MM.1S (cell line): ENCODE measurements around the gene SCN2A.

Experiments
- DNase-seq: peaks from one replicate; pipeline ENCODE4 v3.0.0-alpha.2; 2015
- H2AFZ ChIP-seq: fragments of 300-600 bp; sonication (generic); 2 replicates; pipeline ENCODE4 v1.6.0; 2016; ENCODE audit warnings: antibody characterized with exemption, low read length
- H3F3A ChIP-seq: fragments of 300-600 bp; sonication (generic); 2 replicates; pipeline ENCODE4 v1.6.1; 2016; ENCODE audit warnings: mild to moderate bottlenecking, antibody characterized with exemption, low read length, moderate library complexity, mixed read lengths; ENCODE audit not compliant: insufficient read depth
- H3K27ac ChIP-seq: fragments of 300-600 bp; sonication (generic); 2 replicates; pipeline ENCODE4 v1.5.1; 2016; ENCODE audit warnings: mild to moderate bottlenecking, low read length
- H3K27me3 ChIP-seq: fragments of 300-600 bp; sonication (generic); replicated peaks from 2 replicates; pipeline ENCODE4 v1.6.0; 2016; ENCODE audit warnings: low read length; ENCODE audit not compliant: insufficient read depth
- H3K36me3 ChIP-seq: fragments of 300-600 bp; sonication (generic); replicated peaks from 2 replicates; pipeline ENCODE4 v1.6.1; 2016; ENCODE audit warnings: mild to moderate bottlenecking, low read length, mixed read lengths; ENCODE audit not compliant: insufficient read depth
- H3K4me1 ChIP-seq: fragments of 300-600 bp; sonication (generic); 2 replicates; pipeline ENCODE4 v1.6.1; 2016; ENCODE audit warnings: low read length, mixed read lengths
- H3K4me2 ChIP-seq: fragments of 300-600 bp; sonication (generic); 2 replicates; pipeline ENCODE4 v1.6.0; 2016; ENCODE audit warnings: low read depth, low read length
- H3K4me3 ChIP-seq: fragments of 300-600 bp; sonication (generic); 2 replicates; pipeline ENCODE4 v1.5.1; 2016; ENCODE audit warnings: low read length, mixed read lengths
- H3K79me2 ChIP-seq: fragments of 300-600 bp; sonication (generic); 2 replicates; pipeline ENCODE4 v1.6.1; 2016; ENCODE audit warnings: mixed run types, low read length, mixed read lengths
- H3K9ac ChIP-seq: fragments of 300-600 bp; sonication (generic); 2 replicates; pipeline ENCODE4 v1.6.1; 2016; ENCODE audit warnings: low read length, mixed read lengths
- H3K9me2 ChIP-seq: fragments of 300-600 bp; sonication (generic); replicated peaks from 2 replicates; pipeline ENCODE4 v1.6.1; 2016; ENCODE audit warnings: mild to moderate bottlenecking, low read length, mixed read lengths; ENCODE audit not compliant: insufficient read depth
- H3K9me3 ChIP-seq: fragments of 300-600 bp; sonication (generic); replicated peaks from 2 replicates; pipeline ENCODE4 v1.6.1; 2016; ENCODE audit warnings: mild to moderate bottlenecking, low read length, mixed read lengths; ENCODE audit not compliant: insufficient read depth
- H4K20me1 ChIP-seq: fragments of 300-600 bp; sonication (generic); 2 replicates; pipeline ENCODE4 v1.6.1; 2016; ENCODE audit warnings: mild to moderate bottlenecking, low read length, moderate library complexity, mixed read lengths; ENCODE audit not compliant: insufficient read depth
- CTCF ChIP-seq: fragments of 300-600 bp; sonication (generic); IDR thresholded peaks from 2 replicates; pipeline ENCODE4 v1.5.1; 2016; ENCODE audit warnings: antibody characterized with exemption, low read length, mixed read lengths
- EZH2 ChIP-seq: fragments of 300-600 bp; sonication (generic); optimal IDR thresholded peaks from 2 replicates; pipeline ENCODE3; 2017; ENCODE audit warnings: low read depth, mild to moderate bottlenecking, antibody characterized with exemption, low read length, mixed read lengths
- EZH2phosphoT487 ChIP-seq: fragments of 300-600 bp; sonication (generic); IDR thresholded peaks from 2 replicates; pipeline ENCODE4 v1.6.1; 2018; ENCODE audit warnings: antibody characterized with exemption, low read length

SCN2A gene

GRCh38 chr2:165436559-165436958, 197.3 kb downstream of the SCN2A start:
- Histone ChIP-seq H3K9me3 (no peaks in the 10 kb centered on the region), H3K4me3 (no peak overlapping the region), H4K20me1 (no peaks in the 10 kb centered on the region), H3K27me3 (no peaks in the 10 kb centered on the region), H3K79me2 (no peaks in the 10 kb centered on the region), H3K9ac (no peak overlapping the region), H3F3A (peaks cover 3% of the 10 kb centered on the region; the same call in 1 of the 2 replicates), H3K4me2 (peak overlapping the region; percentile 54; the same call in 1 of the 2 replicates), H3K9me2 (no peaks in the 10 kb centered on the region), H3K36me3 (no peaks in the 10 kb centered on the region), H3K27ac (no peak overlapping the region), H2AFZ (no peak overlapping the region), H3K4me1 (peaks cover 5% of the 10 kb centered on the region)
- DNase-seq, result peak; percentile 88
- no peak for TF ChIP-seq CTCF
- no peak for TF ChIP-seq EZH2
- no peak for TF ChIP-seq EZH2phosphoT487

- Histone ChIP-seq H3K4me1 (peaks cover 5% of the 10 kb centered on the region), H3K9me2 (no peaks in the 10 kb centered on the region), H3K27ac (no peak overlapping the region), H3K9ac (no peak overlapping the region), H3F3A (peaks cover 3% of the 10 kb centered on the region; the same call in 1 of the 2 replicates), H3K4me3 (no peak overlapping the region), H3K9me3 (no peaks in the 10 kb centered on the region), H4K20me1 (no peaks in the 10 kb centered on the region), H3K36me3 (no peaks in the 10 kb centered on the region), H3K4me2 (no peak overlapping the region), H3K27me3 (no peaks in the 10 kb centered on the region), H2AFZ (no peak overlapping the region), H3K79me2 (no peaks in the 10 kb centered on the region)
- no peak for TF ChIP-seq CTCF
- no peak for TF ChIP-seq EZH2phosphoT487
- no peak for TF ChIP-seq EZH2
- no peak for DNase-seq
These were observed 201.2 kb downstream of the SCN2A start for GRCh38 chr2:165440367-165440766.
